Hepatocyte (in vitro differentiated cells): Measurements from ENCODE around the gene EXOC4. TPM values are rescaled to one million over a fixed set of nuclear protein-coding genes. Genes with fewer than 3 reads are reported as not detected.

Experiments used
- DNase-seq: peaks from one replicate; pipeline ENCODE4 v3.0.0-alpha.2; 2016; ENCODE audit warnings: low spot score
- H2AFZ ChIP-seq: fragments of 200-600 bp; sonication (generic); 2 replicates; pipeline ENCODE4 v1.6.0; 2016; ENCODE audit warnings: antibody characterized with exemption, mild to moderate bottlenecking
- H3K27ac ChIP-seq: fragments of 200-600 bp; sonication (generic); 2 replicates; pipeline ENCODE4 v1.5.1; 2016; ENCODE audit warnings: mild to moderate bottlenecking
- H3K27me3 ChIP-seq: fragments of 200-600 bp; sonication (generic); 2 replicates; pipeline ENCODE4 v1.6.1; 2016
- H3K36me3 ChIP-seq: fragments of 200-600 bp; sonication (generic); replicated peaks from 2 replicates; pipeline ENCODE4 v1.5.1; 2016; ENCODE audit warnings: low read depth; ENCODE audit not compliant: insufficient read depth
- H3K4me1 ChIP-seq: fragments of 200-600 bp; sonication (generic); 2 replicates; pipeline ENCODE4 v1.5.1; 2016; ENCODE audit warnings: mild to moderate bottlenecking, moderate library complexity; ENCODE audit not compliant: insufficient read depth
- H3K4me2 ChIP-seq: fragments of 200-600 bp; sonication (generic); 2 replicates; pipeline ENCODE4 v1.6.0; 2016
- H3K4me3 ChIP-seq: fragments of 200-600 bp; sonication (generic); 2 replicates; pipeline ENCODE4 v1.5.1; 2016; ENCODE audit warnings: mild to moderate bottlenecking
- H3K79me2 ChIP-seq: fragments of 200-600 bp; sonication (generic); 2 replicates; pipeline ENCODE4 v1.6.0; 2017; ENCODE audit warnings: mild to moderate bottlenecking
- H3K9me2 ChIP-seq: fragments of 200-600 bp; sonication (generic); replicated peaks from 2 replicates; pipeline ENCODE4 v1.6.0; 2017; ENCODE audit warnings: mild to moderate bottlenecking; ENCODE audit not compliant: insufficient read depth
- H3K9me3 ChIP-seq: fragments of 200-600 bp; sonication (generic); 2 replicates; pipeline ENCODE4 v1.5.1; 2016; ENCODE audit warnings: low read depth, mild to moderate bottlenecking
- H4K20me1 ChIP-seq: fragments of 200-600 bp; sonication (generic); 2 replicates; pipeline ENCODE4 v1.6.0; 2016; ENCODE audit warnings: mild to moderate bottlenecking; ENCODE audit not compliant: insufficient read depth, poor library complexity, severe bottlenecking
- CTCF ChIP-seq: fragments of 200-600 bp; sonication (generic); IDR thresholded peaks from 2 replicates; pipeline ENCODE4 v1.5.1; 2016; ENCODE audit warnings: antibody characterized with exemption, mild to moderate bottlenecking; ENCODE audit not compliant: poor library complexity
- EZH2 ChIP-seq: fragments of 200-600 bp; sonication (generic); IDR thresholded peaks from 2 replicates; pipeline ENCODE4 v1.6.1; 2016; ENCODE audit warnings: antibody characterized with exemption, mild to moderate bottlenecking, borderline replicate concordance
- EZH2phosphoT487 ChIP-seq: fragments of 200-600 bp; sonication (generic); IDR thresholded peaks from one replicate; pipeline ENCODE4 v1.6.1; 2018; ENCODE audit warnings: antibody characterized with exemption, mild to moderate bottlenecking, low read depth, moderate library complexity; ENCODE audit not compliant: unreplicated experiment, severe bottlenecking
- WGBS: methylation state at CpG from one replicate; pipeline ENCODE4 v1.1.6; 2016; ENCODE audit warnings: low lambda C conversion rate; ENCODE audit errors: missing lambda C conversion rate; 5-methylcytosine and 5-hydroxymethylcytosine counted together
- polyA plus RNA-seq: library from polyadenylated mRNA; unstranded; fragments of >200 nt; fragmentation: Nextera tagmentation; extraction: Ambion mirVana; gene quantifications from 2 replicates; pipeline ENCODE4 v1.2.1, GENCODE V29; 2016
- total RNA-seq: library from RNA; depleted of rRNA; stranded (reverse); fragments of >200 nt; gene quantifications from 2 replicates; pipeline ENCODE4 v1.2.3, GENCODE V29; 2014

The EXOC4 gene
- total and polyA plus RNA-seq, 2 experiments from 2014 or later: 34.8 to 56.1 TPM

GRCh38 chr7:133331861-133332260, 79.0 kb downstream of the EXOC4 start:
- no peaks in the 10 kb centered on the region for H3K27me3 ChIP-seq
- TF ChIP-seq EZH2: no peak
- TF ChIP-seq CTCF: no peak
- TF ChIP-seq EZH2phosphoT487: no peak
- H3K4me3 ChIP-seq: no peak overlapping the region
- no peaks in the 10 kb centered on the region for H3K4me1 ChIP-seq
- H3K27ac ChIP-seq: no peak overlapping the region
- no peak overlapping the region for H3K4me2 ChIP-seq
- H3K36me3 ChIP-seq: no peaks in the 10 kb centered on the region
- no peak for DNase-seq
- no peaks in the 10 kb centered on the region for H3K9me2 ChIP-seq
- H2AFZ ChIP-seq: no peak overlapping the region
- H3K9me3 ChIP-seq: no peaks in the 10 kb centered on the region
- no peaks in the 10 kb centered on the region for H3K79me2 ChIP-seq
- H4K20me1 ChIP-seq: no peaks in the 10 kb centered on the region
- WGBS: 100% methylated on average over 1 of the region's 1 CpG

- WGBS: 96% methylated on average over 2 of the region's 2 CpGs
- Histone ChIP-seq H3K79me2 (peaks cover 13% of the 10 kb centered on the region), H3K4me3 (no peak overlapping the region), H3K4me1 (no peaks in the 10 kb centered on the region), H3K27me3 (no peaks in the 10 kb centered on the region), H3K9me2 (no peaks in the 10 kb centered on the region), H2AFZ (no peak overlapping the region), H4K20me1 (no peaks in the 10 kb centered on the region), H3K36me3 (no peaks in the 10 kb centered on the region), H3K4me2 (no peak overlapping the region), H3K27ac (no peak overlapping the region), H3K9me3 (peaks cover 14% of the 10 kb centered on the region)
- no peak for TF ChIP-seq EZH2phosphoT487
- TF ChIP-seq CTCF: no peak
- no peak for TF ChIP-seq EZH2
- no peak for DNase-seq
Measured at GRCh38 chr7:133339772-133340171, 86.9 kb downstream of the EXOC4 start.

- no peak for TF ChIP-seq EZH2phosphoT487
- TF ChIP-seq EZH2: no peak
- peak; percentile 46 for TF ChIP-seq CTCF
- Histone ChIP-seq H3K4me3 (no peak overlapping the region), H3K36me3 (no peaks in the 10 kb centered on the region), H3K79me2 (peaks cover 13% of the 10 kb centered on the region), H3K27ac (no peak overlapping the region), H4K20me1 (no peaks in the 10 kb centered on the region), H3K4me2 (no peak overlapping the region), H3K4me1 (no peaks in the 10 kb centered on the region), H3K9me2 (no peaks in the 10 kb centered on the region), H2AFZ (no peak overlapping the region), H3K27me3 (no peaks in the 10 kb centered on the region), H3K9me3 (peaks cover 9% of the 10 kb centered on the region)
- DNase-seq: no peak
- WGBS: 74% methylated on average over 3 of the region's 3 CpGs
Measured at GRCh38 chr7:133344275-133344674, 91.4 kb downstream of the EXOC4 start.
